GM13977 (cell line): ENCODE measurements around the gene IQCE.
A peak's percentile ranks its signal among the peaks of the same experiment; 100 is the strongest.

Experiments used
- DNase-seq: peaks from one replicate; pipeline ENCODE4 v3.0.0; 2012; ENCODE audit warnings: low spot score
- CTCF ChIP-seq: IDR thresholded peaks from 2 replicates; pipeline ENCODE4 v1.5.1; 2012; ENCODE audit warnings: mild to moderate bottlenecking, control low read depth; ENCODE audit not compliant: insufficient read depth; ENCODE audit errors: extremely low read depth, missing control alignments
- in situ Hi-C: fragments of 300-500 bp; cut with MboI; formaldehyde crosslinking; loops from one replicate; pipeline ENCODE4 v1.12.0; 2022; ENCODE audit warnings: low sequenced_read_pairs, low pct_unique_long_range_greater_than_20kb, mixed read lengths, inconsistent platforms; ENCODE audit not compliant: unreplicated experiment

IQCE gene

DNA sequence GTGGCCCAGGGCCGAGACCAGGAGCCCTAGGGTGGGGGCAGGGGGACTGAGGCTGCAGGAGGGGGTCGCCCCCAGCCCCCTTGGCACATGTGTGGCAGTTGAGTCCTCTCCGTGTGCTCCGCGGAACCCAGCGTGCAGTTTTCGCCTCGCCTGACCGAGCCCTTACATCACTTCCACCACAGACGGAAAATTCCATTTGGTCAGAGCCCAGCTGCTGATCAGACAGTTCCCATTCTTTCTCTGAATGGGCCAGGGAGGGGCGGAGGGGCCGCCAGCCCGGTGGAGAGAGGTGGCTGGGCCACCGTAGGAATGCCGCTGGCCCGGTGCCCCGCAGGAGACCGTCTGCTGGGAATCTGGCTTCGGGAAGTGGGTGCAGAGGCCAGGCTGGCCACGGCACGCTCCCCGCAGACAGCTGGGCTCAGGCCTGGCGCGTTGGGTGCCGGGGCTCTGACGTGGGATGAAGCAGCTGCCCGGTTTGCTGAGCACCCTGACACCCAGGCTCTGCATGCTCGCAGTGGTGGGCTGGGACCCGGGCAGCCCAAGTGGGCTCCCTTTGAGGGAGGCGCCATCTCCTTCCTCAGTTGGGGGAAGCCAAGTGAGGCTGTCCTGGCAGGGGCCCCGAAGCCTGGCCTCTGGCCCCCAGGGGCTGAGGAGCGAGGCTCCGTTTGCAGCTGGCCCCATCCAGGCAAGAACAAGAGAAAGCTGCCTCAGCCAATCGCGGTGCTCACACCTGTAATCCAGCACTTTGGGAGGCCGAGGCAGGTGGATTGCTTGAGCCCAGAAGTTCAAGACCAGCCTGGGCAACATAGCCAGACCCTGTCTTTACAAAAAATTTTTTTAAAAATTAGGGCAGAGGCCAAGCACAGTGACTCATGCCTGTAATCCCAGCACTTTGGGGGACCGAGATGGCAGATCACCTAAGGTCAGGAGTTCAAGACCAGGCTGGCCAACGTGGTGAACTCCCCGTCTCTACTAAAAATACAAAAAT is 82.9 kb downstream of the IQCE start:
- peak; percentile 74 for DNase-seq
- in situ Hi-C loops: no loop called here
- no peak for TF ChIP-seq CTCF

DNA sequence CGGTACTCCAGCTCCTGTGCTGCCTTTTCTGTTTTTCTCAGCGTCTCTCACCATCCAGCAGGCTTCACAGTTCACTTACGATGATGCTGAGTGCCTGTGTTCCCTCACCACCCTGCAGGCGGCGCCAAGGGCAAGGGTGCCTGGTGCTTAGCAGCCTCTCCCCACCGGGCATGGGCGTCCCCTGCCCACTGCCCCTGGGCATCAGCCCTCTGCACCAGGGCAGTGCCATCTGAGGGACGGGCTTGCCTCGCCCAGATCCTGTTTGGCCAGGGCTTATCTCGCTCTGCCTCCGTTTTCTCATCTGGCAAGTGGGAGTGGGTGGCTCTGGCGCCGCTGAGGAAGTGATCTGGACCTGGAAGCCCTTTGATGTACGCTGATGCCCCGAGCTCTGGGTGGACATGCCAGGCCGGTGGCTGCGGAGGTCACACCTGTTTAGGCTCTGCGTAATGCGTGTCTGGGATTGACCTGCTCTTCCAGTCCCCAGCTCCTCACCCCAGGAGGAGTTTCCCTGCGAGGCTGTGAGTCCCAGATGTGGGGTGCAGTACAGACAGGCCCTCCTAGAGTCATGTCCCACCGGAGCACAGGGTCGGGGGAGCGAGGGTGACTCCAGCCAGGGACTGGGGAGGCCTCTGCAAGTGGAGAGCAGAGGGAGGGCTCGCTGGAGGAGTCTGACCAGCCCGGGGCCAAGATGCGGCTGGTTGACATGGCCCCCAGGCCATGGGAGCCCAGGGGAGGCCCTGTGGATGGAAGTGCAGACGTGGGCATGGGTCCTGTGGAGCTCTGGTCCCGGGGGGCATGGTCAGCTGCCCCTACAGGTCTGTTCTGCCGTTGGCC is 84.8 kb downstream of the IQCE start:
- in situ Hi-C loops: no loop called here
- peak; percentile 42 for TF ChIP-seq CTCF
- no peak for DNase-seq

- TF ChIP-seq CTCF: no peak
- DNase-seq: no peak
- in situ Hi-C loops: no loop called here
Measured at GRCh38 chr7:2644220-2644561, 85.4 kb downstream of the IQCE start.

DNA sequence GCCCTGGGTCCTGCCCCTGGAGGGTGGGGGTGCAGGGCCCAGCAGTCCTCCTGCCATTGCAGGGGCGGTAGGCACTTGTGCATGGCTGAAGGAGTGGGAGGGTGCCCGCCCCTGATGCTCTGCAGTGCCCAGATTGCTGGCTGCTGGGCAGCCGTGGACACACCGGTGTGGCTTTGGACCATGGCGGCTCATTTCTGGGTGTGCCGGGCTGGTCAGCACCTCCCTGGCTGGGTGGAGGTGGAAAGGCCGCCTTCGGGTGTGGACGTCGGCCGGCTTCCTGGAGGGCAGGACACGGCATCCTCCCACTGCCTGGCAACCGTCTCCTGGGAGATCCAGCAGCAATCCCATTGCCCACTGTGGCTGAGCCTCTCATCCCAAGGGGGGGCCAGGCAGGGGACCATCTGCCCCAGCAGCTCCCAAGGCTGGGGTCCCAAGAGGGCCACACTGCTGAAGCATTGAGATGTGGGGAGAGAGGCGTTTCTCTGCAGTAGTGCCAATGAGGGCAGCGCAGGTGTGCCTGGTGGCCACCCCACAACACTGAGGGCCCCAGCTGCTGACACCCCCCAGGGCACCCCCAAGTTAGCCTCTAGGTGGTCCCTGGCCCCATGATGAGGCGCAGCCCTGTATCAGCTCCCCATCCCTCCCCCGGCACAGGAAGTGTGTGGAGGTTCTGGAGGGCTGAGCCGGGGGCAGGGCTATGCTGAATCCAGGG is 85.9 kb downstream of the IQCE start:
- DNase-seq: no peak
- in situ Hi-C loops: no loop called here
- no peak for TF ChIP-seq CTCF

DNA sequence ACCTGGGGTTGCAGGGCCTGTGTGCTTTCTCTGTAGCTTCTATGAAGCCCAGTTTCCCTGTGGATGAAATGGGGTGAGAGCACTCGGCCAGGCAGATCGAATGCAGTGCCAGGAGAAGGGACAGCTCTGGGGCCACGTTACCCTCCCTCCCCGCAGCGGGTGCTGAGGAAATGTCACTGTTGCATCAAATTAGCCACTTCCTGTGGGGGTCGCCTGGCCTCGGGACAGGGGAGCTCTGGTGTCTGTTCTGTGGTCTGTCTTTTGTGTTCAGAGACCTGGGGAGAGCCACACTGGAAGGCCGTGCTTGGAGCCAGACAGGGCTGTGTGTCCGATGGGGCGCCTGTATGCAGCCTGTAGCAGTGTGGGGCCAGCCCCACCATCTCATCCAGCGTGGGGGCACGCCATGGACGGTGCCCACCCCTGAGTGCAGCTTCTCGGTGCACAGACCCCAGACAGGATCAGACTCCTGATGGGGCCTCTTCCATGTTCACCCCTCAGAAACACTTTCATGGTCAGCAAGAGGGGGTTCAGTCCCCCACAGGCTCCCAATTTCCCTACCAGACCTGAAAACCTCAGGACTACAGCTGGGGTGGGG is 86.6 kb downstream of the IQCE start:
- DNase-seq: peak; percentile 72
- no peak for TF ChIP-seq CTCF
- in situ Hi-C loops: no loop called here

GRCh38 chr7:2646336-2646679 is 87.5 kb downstream of the IQCE start:
- in situ Hi-C loops: no loop called here
- no peak for DNase-seq
- no peak for TF ChIP-seq CTCF
